Measurements from ENCODE around the gene MAML3.
A peak's percentile ranks its signal among the peaks of the same experiment; 100 is the strongest.

Gene MAML3

DNA sequence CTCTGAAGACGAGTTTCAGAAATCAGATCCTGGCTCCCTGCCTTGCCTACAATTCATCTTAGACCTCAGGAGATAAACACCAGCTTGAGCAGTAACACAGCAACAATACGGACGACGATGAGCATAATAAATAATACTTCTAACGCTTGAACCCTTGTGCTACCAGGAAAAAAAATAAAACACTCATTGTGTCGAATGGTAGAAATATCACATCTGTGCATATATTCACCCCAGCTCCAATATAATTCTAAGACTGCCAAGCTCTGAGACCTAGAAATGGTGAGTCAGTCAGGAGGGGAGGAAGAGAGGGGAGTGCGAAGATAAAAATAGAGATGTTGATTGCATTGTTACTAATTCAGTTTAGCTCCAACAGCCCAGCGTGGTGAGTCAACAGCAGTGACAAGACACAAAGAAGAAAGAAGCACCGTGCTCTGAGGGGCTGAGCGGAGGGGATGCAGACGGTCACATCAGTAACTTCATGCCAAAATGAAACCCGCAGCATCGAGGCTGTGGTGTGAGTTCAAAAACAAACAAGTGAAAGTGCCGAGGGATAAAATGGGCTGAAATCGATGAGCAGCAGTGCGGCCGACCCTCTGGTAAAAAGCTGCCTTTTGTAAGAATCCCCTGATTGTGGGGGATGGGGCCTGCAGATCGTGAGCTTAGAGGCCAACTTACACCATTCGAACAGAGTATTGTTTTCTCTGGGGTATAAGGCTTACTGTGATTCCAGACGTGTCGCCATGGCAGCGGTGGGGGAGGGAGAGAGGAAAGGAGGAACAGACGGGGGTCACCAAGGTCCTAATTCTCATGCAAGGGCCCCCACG lies 338.0 kb downstream of the MAML3 start:
- H3K4me3 ChIP-seq (replicated peaks; ENCODE audit: insufficient read depth, low read length): no peak overlapping the region
- H3K27me3 ChIP-seq (ENCODE audit: insufficient read depth, poor library complexity, severe bottlenecking): no peaks in the 10 kb centered on the region
- H3K27ac ChIP-seq (replicated peaks): no peak overlapping the region
- DNase-seq (ENCODE audit: low read depth in 1 of 2, low spot score in 1 of 2): peak in 1 of 2 experiments; percentile 6
- no peak for TF ChIP-seq GABPA (IDR thresholded peaks at IDR 0.05; ENCODE audit: low read depth)
- TF ChIP-seq, protein P1, sequence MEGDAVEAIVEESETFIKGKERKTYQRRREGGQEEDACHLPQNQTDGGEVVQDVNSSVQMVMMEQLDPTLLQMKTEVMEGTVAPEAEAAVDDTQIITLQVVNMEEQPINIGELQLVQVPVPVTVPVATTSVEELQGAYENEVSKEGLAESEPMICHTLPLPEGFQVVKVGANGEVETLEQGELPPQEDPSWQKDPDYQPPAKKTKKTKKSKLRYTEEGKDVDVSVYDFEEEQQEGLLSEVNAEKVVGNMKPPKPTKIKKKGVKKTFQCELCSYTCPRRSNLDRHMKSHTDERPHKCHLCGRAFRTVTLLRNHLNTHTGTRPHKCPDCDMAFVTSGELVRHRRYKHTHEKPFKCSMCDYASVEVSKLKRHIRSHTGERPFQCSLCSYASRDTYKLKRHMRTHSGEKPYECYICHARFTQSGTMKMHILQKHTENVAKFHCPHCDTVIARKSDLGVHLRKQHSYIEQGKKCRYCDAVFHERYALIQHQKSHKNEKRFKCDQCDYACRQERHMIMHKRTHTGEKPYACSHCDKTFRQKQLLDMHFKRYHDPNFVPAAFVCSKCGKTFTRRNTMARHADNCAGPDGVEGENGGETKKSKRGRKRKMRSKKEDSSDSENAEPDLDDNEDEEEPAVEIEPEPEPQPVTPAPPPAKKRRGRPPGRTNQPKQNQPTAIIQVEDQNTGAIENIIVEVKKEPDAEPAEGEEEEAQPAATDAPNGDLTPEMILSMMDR (IDR thresholded peaks at IDR 0.05; ENCODE audit: insufficient read depth, low read length): no peak
- no peak for TF ChIP-seq SPI1 (IDR thresholded peaks at IDR 0.05; ENCODE audit: borderline replicate concordance, low read depth)
- TF ChIP-seq POLR2AphosphoS5 (IDR thresholded peaks at IDR 0.05; ENCODE audit: low read depth): no peak
- TF ChIP-seq, protein P2, sequence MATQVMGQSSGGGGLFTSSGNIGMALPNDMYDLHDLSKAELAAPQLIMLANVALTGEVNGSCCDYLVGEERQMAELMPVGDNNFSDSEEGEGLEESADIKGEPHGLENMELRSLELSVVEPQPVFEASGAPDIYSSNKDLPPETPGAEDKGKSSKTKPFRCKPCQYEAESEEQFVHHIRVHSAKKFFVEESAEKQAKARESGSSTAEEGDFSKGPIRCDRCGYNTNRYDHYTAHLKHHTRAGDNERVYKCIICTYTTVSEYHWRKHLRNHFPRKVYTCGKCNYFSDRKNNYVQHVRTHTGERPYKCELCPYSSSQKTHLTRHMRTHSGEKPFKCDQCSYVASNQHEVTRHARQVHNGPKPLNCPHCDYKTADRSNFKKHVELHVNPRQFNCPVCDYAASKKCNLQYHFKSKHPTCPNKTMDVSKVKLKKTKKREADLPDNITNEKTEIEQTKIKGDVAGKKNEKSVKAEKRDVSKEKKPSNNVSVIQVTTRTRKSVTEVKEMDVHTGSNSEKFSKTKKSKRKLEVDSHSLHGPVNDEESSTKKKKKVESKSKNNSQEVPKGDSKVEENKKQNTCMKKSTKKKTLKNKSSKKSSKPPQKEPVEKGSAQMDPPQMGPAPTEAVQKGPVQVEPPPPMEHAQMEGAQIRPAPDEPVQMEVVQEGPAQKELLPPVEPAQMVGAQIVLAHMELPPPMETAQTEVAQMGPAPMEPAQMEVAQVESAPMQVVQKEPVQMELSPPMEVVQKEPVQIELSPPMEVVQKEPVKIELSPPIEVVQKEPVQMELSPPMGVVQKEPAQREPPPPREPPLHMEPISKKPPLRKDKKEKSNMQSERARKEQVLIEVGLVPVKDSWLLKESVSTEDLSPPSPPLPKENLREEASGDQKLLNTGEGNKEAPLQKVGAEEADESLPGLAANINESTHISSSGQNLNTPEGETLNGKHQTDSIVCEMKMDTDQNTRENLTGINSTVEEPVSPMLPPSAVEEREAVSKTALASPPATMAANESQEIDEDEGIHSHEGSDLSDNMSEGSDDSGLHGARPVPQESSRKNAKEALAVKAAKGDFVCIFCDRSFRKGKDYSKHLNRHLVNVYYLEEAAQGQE (IDR thresholded peaks at IDR 0.05; ENCODE audit: insufficient replicate concordance, low read depth): no peak

DNA sequence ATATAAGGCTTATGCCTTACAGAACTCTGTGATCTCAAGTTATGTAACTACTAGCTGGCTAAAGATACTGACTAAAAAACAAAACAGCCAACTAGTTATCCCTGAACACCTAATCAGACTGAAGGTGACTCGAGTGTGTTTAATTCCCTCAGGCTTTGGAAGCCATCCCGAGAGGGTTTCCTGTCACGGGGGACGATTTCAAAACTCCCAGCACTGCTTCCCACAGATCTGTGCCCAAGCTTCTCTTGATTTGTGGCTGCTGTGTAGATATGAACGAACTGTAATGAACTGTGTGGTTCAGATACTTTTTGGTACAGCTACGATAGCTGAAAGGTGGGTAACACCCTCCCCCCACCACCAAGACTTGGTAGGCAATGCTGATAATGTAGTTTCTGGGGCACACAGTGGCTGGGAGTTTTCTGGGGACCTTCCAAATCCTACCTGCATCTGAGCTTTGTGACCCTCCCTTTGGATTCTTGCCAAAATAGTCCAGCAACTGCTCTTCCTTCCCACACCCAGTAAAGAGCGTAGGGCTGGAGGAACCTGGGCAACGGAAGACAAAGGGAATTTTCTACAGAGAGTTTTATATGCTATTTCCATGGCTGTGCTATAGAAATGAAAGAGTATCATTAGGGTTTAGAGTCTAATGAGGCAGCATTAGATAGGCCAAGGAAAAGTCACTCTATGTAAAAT lies 339.5 kb downstream of the MAML3 start:
- TF ChIP-seq POLR2AphosphoS5 (IDR thresholded peaks at IDR 0.05; ENCODE audit: low read depth): no peak
- TF ChIP-seq, protein P1 (IDR thresholded peaks at IDR 0.05; ENCODE audit: insufficient read depth, low read length): no peak
- TF ChIP-seq, protein P2 (IDR thresholded peaks at IDR 0.05; ENCODE audit: insufficient replicate concordance, low read depth): no peak
- no peak for TF ChIP-seq GABPA (IDR thresholded peaks at IDR 0.05; ENCODE audit: low read depth)
- Histone ChIP-seq H3K27me3 (ENCODE audit: insufficient read depth, poor library complexity, severe bottlenecking) (no peaks in the 10 kb centered on the region), H3K27ac (replicated peaks) (no peak overlapping the region), H3K4me3 (replicated peaks; ENCODE audit: insufficient read depth, low read length) (no peak overlapping the region)
- DNase-seq (ENCODE audit: low read depth in 1 of 2, low spot score in 1 of 2): no peak

DNA sequence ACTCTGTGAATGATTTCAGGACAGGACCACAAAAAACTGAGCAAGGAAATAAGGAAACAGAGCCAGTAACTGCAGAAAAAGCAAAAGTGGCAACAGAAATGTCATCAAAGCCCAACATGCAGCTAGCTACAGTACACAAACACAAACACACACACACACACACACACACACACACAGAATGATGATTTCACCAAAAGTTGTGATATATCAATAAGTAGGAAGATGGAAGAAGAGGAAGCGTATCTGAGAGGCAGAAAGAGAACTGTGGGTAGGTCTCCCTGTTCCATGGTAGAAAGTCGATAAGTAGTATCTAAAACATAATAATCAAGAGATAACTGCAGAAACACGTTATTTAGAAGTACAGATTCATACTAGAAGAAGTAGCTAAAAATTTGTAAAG lies 340.1 kb downstream of the MAML3 start:
- no peak for TF ChIP-seq POLR2AphosphoS5 (IDR thresholded peaks at IDR 0.05; ENCODE audit: low read depth)
- no peak for TF ChIP-seq GABPA (IDR thresholded peaks at IDR 0.05; ENCODE audit: low read depth)
- TF ChIP-seq, protein P2 (IDR thresholded peaks at IDR 0.05; ENCODE audit: insufficient replicate concordance, low read depth): no peak
- TF ChIP-seq, protein P1 (IDR thresholded peaks at IDR 0.05; ENCODE audit: insufficient read depth, low read length): no peak
- no peak for TF ChIP-seq SPI1 (IDR thresholded peaks at IDR 0.05; ENCODE audit: borderline replicate concordance, low read depth)
- no peak for DNase-seq (ENCODE audit: low read depth in 1 of 2, low spot score in 1 of 2)
- no peak overlapping the region for H3K27ac ChIP-seq (replicated peaks)
- H3K27me3 ChIP-seq (ENCODE audit: insufficient read depth, poor library complexity, severe bottlenecking): no peaks in the 10 kb centered on the region
- H3K4me3 ChIP-seq (replicated peaks; ENCODE audit: insufficient read depth, low read length): no peak overlapping the region

All from HL-60 (cell line).